GM19043 (cell line): ENCODE results near the gene POLRMT.
"Not testable (repeated sequence)": the region's sequence is repeated elsewhere in the genome, so short reads cannot be mapped to it uniquely, and the experiment has no call there.

ENCODE experiments used
- ATAC-seq: cut with Tn5 transposase; IDR thresholded peaks from one replicate; pipeline ENCODE4 v1.9.1; 2021; ENCODE audit warnings: low read depth; ENCODE audit not compliant: unreplicated experiment

Gene POLRMT

GRCh38 chr19:633068-633785 lies at the start of gene POLRMT:
Gene POLRMT (minus strand): TSS chr19:633537. CDS start chr19:633512, 25 bp downstream.
- ATAC-seq = peak; percentile 85

GRCh38 chr19:682678-683320 lies 49.5 kb upstream of the POLRMT start:
- ATAC-seq = no peak

GRCh38 chr19:681029-682019 lies 48.0 kb upstream of the POLRMT start:
- peak; percentile 29 for ATAC-seq

- peak; percentile 67 for ATAC-seq
Observed at GRCh38 chr19:680287-681028, 47.1 kb upstream of the POLRMT start.

GRCh38 chr19:679418-680286 lies 46.3 kb upstream of the POLRMT start:
- ATAC-seq = no peak

- no peak for ATAC-seq
Observed at GRCh38 chr19:678791-679388, 45.6 kb upstream of the POLRMT start.

- no peak for ATAC-seq
Observed at GRCh38 chr19:677601-678436, 44.5 kb upstream of the POLRMT start.

- no peak for ATAC-seq
Observed at GRCh38 chr19:677201-677600, 43.9 kb upstream of the POLRMT start.

GRCh38 chr19:676339-677105 lies 43.2 kb upstream of the POLRMT start, which contains the start of gene FSTL3:
Gene FSTL3 (plus strand): TSS chr19:676392. CDS start chr19:676424, 32 bp downstream.
- ATAC-seq = no peak

- no peak for ATAC-seq
Observed at GRCh38 chr19:676007-676338, 42.6 kb upstream of the POLRMT start.

GRCh38 chr19:674282-675151 lies 41.2 kb upstream of the POLRMT start:
- no peak for ATAC-seq

- ATAC-seq = no peak
Observed at GRCh38 chr19:670609-671075, 37.3 kb upstream of the POLRMT start.

GRCh38 chr19:668675-669434 lies 35.5 kb upstream of the POLRMT start:
- ATAC-seq = not testable (repeated sequence)

- not testable (repeated sequence) for ATAC-seq
Observed at GRCh38 chr19:666985-667573, 33.7 kb upstream of the POLRMT start.

GRCh38 chr19:664913-665443 lies 31.6 kb upstream of the POLRMT start:
- no peak for ATAC-seq
